HEK293 (cell line): ENCODE data around the gene ITSN2.

Source experiments
- BCL11A ChIP-seq: fragments of 450-650 bp; formaldehyde crosslinking; IDR thresholded peaks from 2 replicates; pipeline ENCODE4 v1.5.1; 2016; ENCODE audit warnings: low read depth, missing biosample characterization, missing genetic modification characterization
- REPIN1 ChIP-seq: fragments of 450-650 bp; formaldehyde crosslinking; IDR thresholded peaks from 2 replicates; pipeline ENCODE4 v1.5.1; 2017; ENCODE audit warnings: missing biosample characterization, missing genetic modification characterization, low read depth
- SP2 ChIP-seq: fragments of 450-650 bp; formaldehyde crosslinking; IDR thresholded peaks from 2 replicates; pipeline ENCODE4 v1.5.1; 2016; ENCODE audit warnings: missing biosample characterization, missing genetic modification characterization
- ZBTB17 ChIP-seq: fragments of 450-650 bp; formaldehyde crosslinking; IDR thresholded peaks from 2 replicates; pipeline ENCODE4 v1.5.1; 2016; ENCODE audit warnings: missing biosample characterization, missing genetic modification characterization
- ZNF138 ChIP-seq: fragments of 450-650 bp; formaldehyde crosslinking; IDR thresholded peaks from 2 replicates; pipeline ENCODE4 v1.5.1; 2016; ENCODE audit warnings: missing biosample characterization, missing genetic modification characterization, borderline replicate concordance
- ZNF248 ChIP-seq: fragments of 450-650 bp; formaldehyde crosslinking; IDR thresholded peaks from 2 replicates; pipeline ENCODE4 v1.5.1; 2017; ENCODE audit warnings: missing biosample characterization, missing genetic modification characterization
- ZNF302 ChIP-seq: fragments of 450-650 bp; formaldehyde crosslinking; IDR thresholded peaks from 2 replicates; pipeline ENCODE4 v1.5.1; 2016; ENCODE audit warnings: missing biosample characterization, missing genetic modification characterization, low read depth
- ZNF391 ChIP-seq: fragments of 450-650 bp; formaldehyde crosslinking; IDR thresholded peaks from 2 replicates; pipeline ENCODE4 v1.5.1; 2016; ENCODE audit warnings: low read depth, missing biosample characterization, missing genetic modification characterization, borderline replicate concordance
- ZNF433 ChIP-seq: fragments of 450-650 bp; formaldehyde crosslinking; IDR thresholded peaks from 2 replicates; pipeline ENCODE4 v1.5.1; 2016; ENCODE audit warnings: missing biosample characterization, missing genetic modification characterization, low read depth
- ZNF48 ChIP-seq: fragments of 450-650 bp; formaldehyde crosslinking; IDR thresholded peaks from 2 replicates; pipeline ENCODE4 v1.5.1; 2016; ENCODE audit warnings: missing biosample characterization, missing genetic modification characterization
- ZNF510 ChIP-seq: fragments of 450-650 bp; formaldehyde crosslinking; IDR thresholded peaks from 2 replicates; pipeline ENCODE4 v1.5.1; 2018; ENCODE audit warnings: mild to moderate bottlenecking, missing genetic modification characterization, missing biosample characterization; ENCODE audit not compliant: insufficient replicate concordance
- ZNF549 ChIP-seq: fragments of 450-650 bp; IDR thresholded peaks from 2 replicates; pipeline ENCODE4 v1.5.1; 2018; ENCODE audit warnings: missing biosample characterization, missing genetic modification characterization, mild to moderate bottlenecking, inconsistent platforms, moderate library complexity
- ZNF670 ChIP-seq: fragments of 450-650 bp; formaldehyde crosslinking; IDR thresholded peaks from 2 replicates; pipeline ENCODE4 v1.5.1; 2016; ENCODE audit warnings: missing biosample characterization, missing genetic modification characterization, low read depth
- ZNF747 ChIP-seq: fragments of 450-650 bp; formaldehyde crosslinking; IDR thresholded peaks from 2 replicates; pipeline ENCODE4 v1.5.1; 2016; ENCODE audit warnings: missing biosample characterization, missing genetic modification characterization
- ZNF768 ChIP-seq: fragments of 450-650 bp; formaldehyde crosslinking; IDR thresholded peaks from 2 replicates; pipeline ENCODE4 v1.5.1; 2018; ENCODE audit warnings: missing biosample characterization, mild to moderate bottlenecking, missing genetic modification characterization
- ZNF776 ChIP-seq: fragments of 450-650 bp; formaldehyde crosslinking; IDR thresholded peaks from 2 replicates; pipeline ENCODE4 v1.5.0; 2017; ENCODE audit warnings: missing biosample characterization, missing genetic modification characterization, borderline replicate concordance
- TF ChIP-seq, protein P1 (sequence below): fragments of 450-650 bp; formaldehyde crosslinking; IDR thresholded peaks from 2 replicates; pipeline ENCODE4 v1.5.1; 2016; ENCODE audit warnings: missing biosample characterization, missing genetic modification characterization
- TF ChIP-seq, protein P2 (sequence below): fragments of 450-650 bp; formaldehyde crosslinking; IDR thresholded peaks from 2 replicates; pipeline ENCODE4 v1.5.1; 2016; ENCODE audit warnings: missing biosample characterization, missing genetic modification characterization
- TF ChIP-seq, protein P3 (sequence below): fragments of 450-650 bp; formaldehyde crosslinking; IDR thresholded peaks from 2 replicates; pipeline ENCODE4 v1.5.1; 2017; ENCODE audit warnings: missing biosample characterization, missing genetic modification characterization
- TF ChIP-seq, protein P4 (sequence below): fragments of 450-650 bp; formaldehyde crosslinking; IDR thresholded peaks from 2 replicates; pipeline ENCODE4 v1.5.1; 2016; ENCODE audit warnings: missing biosample characterization, missing genetic modification characterization
- TF ChIP-seq, protein P5 (sequence below): fragments of 450-650 bp; formaldehyde crosslinking; IDR thresholded peaks from 2 replicates; pipeline ENCODE4 v1.5.1; 2016; ENCODE audit warnings: missing biosample characterization, missing genetic modification characterization, low read depth
- TF ChIP-seq, protein P6 (sequence below): fragments of 450-650 bp; formaldehyde crosslinking; IDR thresholded peaks from 2 replicates; pipeline ENCODE4 v1.5.1; 2016; ENCODE audit warnings: missing biosample characterization, missing genetic modification characterization
- TF ChIP-seq, protein P7 (sequence below): fragments of 450-650 bp; formaldehyde crosslinking; IDR thresholded peaks from 2 replicates; pipeline ENCODE4 v1.5.1; 2017; ENCODE audit warnings: missing biosample characterization, missing genetic modification characterization

Gene ITSN2

DNA sequence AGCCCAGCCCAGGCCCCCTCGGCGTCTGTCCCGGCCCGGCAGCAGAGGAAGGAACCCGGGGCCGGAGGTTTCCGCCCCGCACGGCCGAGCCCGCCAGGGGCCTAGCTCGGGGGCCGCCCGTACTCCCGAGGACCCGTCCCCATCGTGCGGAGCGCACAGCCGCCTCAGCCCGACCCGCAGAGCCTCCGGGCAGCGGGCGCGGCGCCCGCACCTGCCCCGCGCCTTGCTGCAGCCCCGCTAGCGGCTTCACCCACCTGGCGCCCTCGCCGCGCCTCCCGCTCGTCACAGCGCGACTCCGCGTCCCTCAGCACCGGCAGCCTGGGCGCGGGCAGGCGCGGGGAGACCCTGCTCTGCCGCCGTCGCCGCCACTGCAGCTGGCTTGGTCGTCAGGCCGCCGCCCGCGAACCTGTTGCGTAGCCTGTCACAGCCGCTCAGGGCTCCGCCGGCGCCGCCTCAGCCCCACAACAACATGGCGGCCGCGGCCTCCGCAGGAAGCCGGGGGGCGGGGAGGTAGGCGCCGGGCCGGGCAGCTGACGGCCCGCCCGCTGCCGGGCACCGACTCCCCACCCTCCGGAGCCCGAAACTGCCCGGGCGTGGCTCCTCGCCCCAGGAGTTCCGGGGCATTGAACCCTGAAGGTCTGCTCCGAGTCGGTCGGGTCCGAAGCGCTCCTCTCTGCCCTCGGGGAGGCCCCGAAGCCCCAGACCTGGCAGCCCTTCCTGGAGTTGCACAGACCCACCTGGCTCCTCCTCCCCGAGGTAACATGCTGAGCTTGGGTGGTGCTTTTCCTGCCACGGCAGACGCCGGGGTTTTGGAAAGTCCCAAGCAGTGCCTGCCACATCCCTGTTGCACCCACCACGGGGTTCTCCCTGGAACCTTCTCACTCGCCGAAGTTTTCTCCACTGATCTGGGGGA, at the start of gene ITSN2 (continued):
- TF ChIP-seq, protein P1, sequence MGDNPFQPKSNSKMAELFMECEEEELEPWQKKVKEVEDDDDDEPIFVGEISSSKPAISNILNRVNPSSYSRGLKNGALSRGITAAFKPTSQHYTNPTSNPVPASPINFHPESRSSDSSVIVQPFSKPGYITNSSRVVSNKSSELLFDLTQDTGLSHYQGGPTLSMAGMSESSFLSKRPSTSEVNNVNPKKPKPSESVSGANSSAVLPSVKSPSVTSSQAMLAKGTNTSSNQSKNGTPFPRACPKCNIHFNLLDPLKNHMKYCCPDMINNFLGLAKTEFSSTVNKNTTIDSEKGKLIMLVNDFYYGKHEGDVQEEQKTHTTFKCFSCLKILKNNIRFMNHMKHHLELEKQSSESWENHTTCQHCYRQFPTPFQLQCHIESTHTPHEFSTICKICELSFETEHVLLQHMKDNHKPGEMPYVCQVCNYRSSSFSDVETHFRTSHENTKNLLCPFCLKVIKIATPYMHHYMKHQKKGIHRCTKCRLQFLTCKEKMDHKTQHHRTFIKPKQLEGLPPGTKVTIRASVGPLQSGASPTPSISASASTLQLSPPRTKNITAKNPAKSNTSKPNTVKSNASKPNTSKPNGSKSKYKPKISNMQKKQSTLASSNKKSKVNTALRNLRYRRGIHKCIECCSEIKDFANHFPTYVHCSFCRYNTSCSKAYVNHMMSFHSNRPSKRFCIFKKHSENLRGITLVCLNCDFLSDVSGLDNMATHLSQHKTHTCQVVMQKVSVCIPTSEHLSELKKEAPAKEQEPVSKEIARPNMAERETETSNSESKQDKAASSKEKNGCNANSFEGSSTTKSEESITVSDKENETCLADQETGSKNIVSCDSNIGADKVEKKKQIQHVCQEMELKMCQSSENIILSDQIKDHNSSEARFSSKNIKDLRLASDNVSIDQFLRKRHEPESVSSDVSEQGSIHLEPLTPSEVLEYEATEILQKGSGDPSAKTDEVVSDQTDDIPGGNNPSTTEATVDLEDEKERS (tag by site-specific recombination), result no peak
- no peak for TF ChIP-seq BCL11A
- TF ChIP-seq, protein P2, sequence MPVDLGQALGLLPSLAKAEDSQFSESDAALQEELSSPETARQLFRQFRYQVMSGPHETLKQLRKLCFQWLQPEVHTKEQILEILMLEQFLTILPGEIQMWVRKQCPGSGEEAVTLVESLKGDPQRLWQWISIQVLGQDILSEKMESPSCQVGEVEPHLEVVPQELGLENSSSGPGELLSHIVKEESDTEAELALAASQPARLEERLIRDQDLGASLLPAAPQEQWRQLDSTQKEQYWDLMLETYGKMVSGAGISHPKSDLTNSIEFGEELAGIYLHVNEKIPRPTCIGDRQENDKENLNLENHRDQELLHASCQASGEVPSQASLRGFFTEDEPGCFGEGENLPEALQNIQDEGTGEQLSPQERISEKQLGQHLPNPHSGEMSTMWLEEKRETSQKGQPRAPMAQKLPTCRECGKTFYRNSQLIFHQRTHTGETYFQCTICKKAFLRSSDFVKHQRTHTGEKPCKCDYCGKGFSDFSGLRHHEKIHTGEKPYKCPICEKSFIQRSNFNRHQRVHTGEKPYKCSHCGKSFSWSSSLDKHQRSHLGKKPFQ (tag by site-specific recombination), result no peak
- no peak for TF ChIP-seq ZNF768 (tag by site-specific recombination)
- TF ChIP-seq SP2 (tag by site-specific recombination), result peak; percentile 73
- TF ChIP-seq, protein P3, sequence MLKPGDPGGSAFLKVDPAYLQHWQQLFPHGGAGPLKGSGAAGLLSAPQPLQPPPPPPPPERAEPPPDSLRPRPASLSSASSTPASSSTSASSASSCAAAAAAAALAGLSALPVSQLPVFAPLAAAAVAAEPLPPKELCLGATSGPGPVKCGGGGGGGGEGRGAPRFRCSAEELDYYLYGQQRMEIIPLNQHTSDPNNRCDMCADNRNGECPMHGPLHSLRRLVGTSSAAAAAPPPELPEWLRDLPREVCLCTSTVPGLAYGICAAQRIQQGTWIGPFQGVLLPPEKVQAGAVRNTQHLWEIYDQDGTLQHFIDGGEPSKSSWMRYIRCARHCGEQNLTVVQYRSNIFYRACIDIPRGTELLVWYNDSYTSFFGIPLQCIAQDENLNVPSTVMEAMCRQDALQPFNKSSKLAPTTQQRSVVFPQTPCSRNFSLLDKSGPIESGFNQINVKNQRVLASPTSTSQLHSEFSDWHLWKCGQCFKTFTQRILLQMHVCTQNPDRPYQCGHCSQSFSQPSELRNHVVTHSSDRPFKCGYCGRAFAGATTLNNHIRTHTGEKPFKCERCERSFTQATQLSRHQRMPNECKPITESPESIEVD (tag by site-specific recombination), result no peak
- no peak for TF ChIP-seq ZNF776 (tag by site-specific recombination)
- TF ChIP-seq, protein P4, sequence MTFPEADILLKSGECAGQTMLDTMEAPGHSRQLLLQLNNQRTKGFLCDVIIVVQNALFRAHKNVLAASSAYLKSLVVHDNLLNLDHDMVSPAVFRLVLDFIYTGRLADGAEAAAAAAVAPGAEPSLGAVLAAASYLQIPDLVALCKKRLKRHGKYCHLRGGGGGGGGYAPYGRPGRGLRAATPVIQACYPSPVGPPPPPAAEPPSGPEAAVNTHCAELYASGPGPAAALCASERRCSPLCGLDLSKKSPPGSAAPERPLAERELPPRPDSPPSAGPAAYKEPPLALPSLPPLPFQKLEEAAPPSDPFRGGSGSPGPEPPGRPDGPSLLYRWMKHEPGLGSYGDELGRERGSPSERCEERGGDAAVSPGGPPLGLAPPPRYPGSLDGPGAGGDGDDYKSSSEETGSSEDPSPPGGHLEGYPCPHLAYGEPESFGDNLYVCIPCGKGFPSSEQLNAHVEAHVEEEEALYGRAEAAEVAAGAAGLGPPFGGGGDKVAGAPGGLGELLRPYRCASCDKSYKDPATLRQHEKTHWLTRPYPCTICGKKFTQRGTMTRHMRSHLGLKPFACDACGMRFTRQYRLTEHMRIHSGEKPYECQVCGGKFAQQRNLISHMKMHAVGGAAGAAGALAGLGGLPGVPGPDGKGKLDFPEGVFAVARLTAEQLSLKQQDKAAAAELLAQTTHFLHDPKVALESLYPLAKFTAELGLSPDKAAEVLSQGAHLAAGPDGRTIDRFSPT (tag by site-specific recombination), result peak; percentile 82
- no peak for TF ChIP-seq ZNF433 (tag by site-specific recombination)
- no peak for TF ChIP-seq ZNF302 (tag by site-specific recombination)
- TF ChIP-seq ZNF670, result no peak
- TF ChIP-seq, protein P5, sequence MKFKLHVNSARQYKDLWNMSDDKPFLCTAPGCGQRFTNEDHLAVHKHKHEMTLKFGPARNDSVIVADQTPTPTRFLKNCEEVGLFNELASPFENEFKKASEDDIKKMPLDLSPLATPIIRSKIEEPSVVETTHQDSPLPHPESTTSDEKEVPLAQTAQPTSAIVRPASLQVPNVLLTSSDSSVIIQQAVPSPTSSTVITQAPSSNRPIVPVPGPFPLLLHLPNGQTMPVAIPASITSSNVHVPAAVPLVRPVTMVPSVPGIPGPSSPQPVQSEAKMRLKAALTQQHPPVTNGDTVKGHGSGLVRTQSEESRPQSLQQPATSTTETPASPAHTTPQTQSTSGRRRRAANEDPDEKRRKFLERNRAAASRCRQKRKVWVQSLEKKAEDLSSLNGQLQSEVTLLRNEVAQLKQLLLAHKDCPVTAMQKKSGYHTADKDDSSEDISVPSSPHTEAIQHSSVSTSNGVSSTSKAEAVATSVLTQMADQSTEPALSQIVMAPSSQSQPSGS (tag by site-specific recombination), result no peak
- TF ChIP-seq ZNF391 (tag by site-specific recombination), result no peak
- TF ChIP-seq ZBTB17 (tag by site-specific recombination), result peak; percentile 60
- TF ChIP-seq REPIN1 (tag by site-specific recombination), result no peak
- TF ChIP-seq, protein P6, sequence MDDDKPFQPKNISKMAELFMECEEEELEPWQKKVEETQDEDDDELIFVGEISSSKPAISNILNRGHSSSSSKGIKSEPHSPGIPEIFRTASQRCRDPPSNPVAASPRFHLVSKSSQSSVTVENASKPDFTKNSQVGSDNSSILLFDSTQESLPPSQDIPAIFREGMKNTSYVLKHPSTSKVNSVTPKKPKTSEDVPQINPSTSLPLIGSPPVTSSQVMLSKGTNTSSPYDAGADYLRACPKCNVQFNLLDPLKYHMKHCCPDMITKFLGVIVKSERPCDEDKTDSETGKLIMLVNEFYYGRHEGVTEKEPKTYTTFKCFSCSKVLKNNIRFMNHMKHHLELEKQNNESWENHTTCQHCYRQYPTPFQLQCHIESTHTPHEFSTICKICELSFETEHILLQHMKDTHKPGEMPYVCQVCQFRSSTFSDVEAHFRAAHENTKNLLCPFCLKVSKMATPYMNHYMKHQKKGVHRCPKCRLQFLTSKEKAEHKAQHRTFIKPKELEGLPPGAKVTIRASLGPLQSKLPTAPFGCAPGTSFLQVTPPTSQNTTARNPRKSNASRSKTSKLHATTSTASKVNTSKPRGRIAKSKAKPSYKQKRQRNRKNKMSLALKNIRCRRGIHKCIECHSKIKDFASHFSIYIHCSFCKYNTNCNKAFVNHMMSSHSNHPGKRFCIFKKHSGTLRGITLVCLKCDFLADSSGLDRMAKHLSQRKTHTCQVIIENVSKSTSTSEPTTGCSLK (tag by site-specific recombination), result no peak
- no peak for TF ChIP-seq ZNF138 (tag by site-specific recombination)
- TF ChIP-seq, protein P7, sequence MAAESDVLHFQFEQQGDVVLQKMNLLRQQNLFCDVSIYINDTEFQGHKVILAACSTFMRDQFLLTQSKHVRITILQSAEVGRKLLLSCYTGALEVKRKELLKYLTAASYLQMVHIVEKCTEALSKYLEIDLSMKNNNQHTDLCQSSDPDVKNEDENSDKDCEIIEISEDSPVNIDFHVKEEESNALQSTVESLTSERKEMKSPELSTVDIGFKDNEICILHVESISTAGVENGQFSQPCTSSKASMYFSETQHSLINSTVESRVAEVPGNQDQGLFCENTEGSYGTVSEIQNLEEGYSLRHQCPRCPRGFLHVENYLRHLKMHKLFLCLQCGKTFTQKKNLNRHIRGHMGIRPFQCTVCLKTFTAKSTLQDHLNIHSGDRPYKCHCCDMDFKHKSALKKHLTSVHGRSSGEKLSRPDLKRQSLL (tag by site-specific recombination), result no peak
- no peak for TF ChIP-seq ZNF48 (tag by site-specific recombination)
- TF ChIP-seq ZNF248, result no peak
- TF ChIP-seq ZNF747 (tag by site-specific recombination), result no peak
- TF ChIP-seq ZNF549 (tag by site-specific recombination), result no peak
- TF ChIP-seq ZNF510 (tag by site-specific recombination), result no peak
